NCI-H146 treated with DMSO at 0.1 percent for 48 hours (cell line): Measurements from ENCODE around the gene MPC1.

ENCODE experiments used
- DNase-seq: peaks from one replicate; lab custom pipeline; 2025; ENCODE audit not compliant: unreplicated experiment; lab: John Stamatoyannopoulos, UW

The MPC1 gene

GRCh38 chr6:166382933-166383801 is at the start of gene MPC1:
MPC1 (minus strand) TSS chr6:166382940; CDS start chr6:166382876, 64 bp downstream.
- DNase-seq, result peak; percentile 96

GRCh38 chr6:166430269-166430668 is 47.5 kb upstream of the MPC1 start:
- no peak for DNase-seq

GRCh38 chr6:166424431-166424830 is 41.7 kb upstream of the MPC1 start:
- no peak for DNase-seq

- DNase-seq, result no peak
These were observed 41.0 kb upstream of the MPC1 start for GRCh38 chr6:166423781-166424180.

- no peak for DNase-seq
These were observed 40.5 kb upstream of the MPC1 start for GRCh38 chr6:166423051-166423745.

GRCh38 chr6:166422201-166422940 is 39.6 kb upstream of the MPC1 start:
- no peak for DNase-seq

- DNase-seq, result no peak
These were observed 37.6 kb upstream of the MPC1 start for GRCh38 chr6:166420351-166420750.

- no peak for DNase-seq
These were observed 37.0 kb upstream of the MPC1 start for GRCh38 chr6:166419717-166420116.

- DNase-seq, result no peak
These were observed 36.5 kb upstream of the MPC1 start for GRCh38 chr6:166419286-166419685.

- DNase-seq, result no peak
These were observed 36.0 kb upstream of the MPC1 start for GRCh38 chr6:166418691-166419143.

GRCh38 chr6:166417285-166417691 is 34.5 kb upstream of the MPC1 start:
- no peak for DNase-seq

- no peak for DNase-seq
These were observed 33.1 kb upstream of the MPC1 start for GRCh38 chr6:166415833-166416347.

GRCh38 chr6:166415306-166415705 is 32.6 kb upstream of the MPC1 start:
- DNase-seq, result no peak

GRCh38 chr6:166413491-166413951 is 30.8 kb upstream of the MPC1 start:
- no peak for DNase-seq

- DNase-seq, result no peak
These were observed 30.2 kb upstream of the MPC1 start for GRCh38 chr6:166412911-166413384.

- DNase-seq, result no peak
These were observed 29.6 kb upstream of the MPC1 start for GRCh38 chr6:166412156-166412910.

GRCh38 chr6:166411721-166412151 is 29.0 kb upstream of the MPC1 start:
- DNase-seq, result no peak

GRCh38 chr6:166411271-166411670 is 28.5 kb upstream of the MPC1 start:
- no peak for DNase-seq

- DNase-seq, result no peak
These were observed 27.7 kb upstream of the MPC1 start for GRCh38 chr6:166410426-166410935.
